MM.1S (cell line): ENCODE results near the gene ZBTB7C.

ENCODE experiments used
- CTCF ChIP-seq: fragments of 300-600 bp; sonication (generic); IDR thresholded peaks from 2 replicates; pipeline ENCODE4 v1.5.1; 2016; ENCODE audit warnings: antibody characterized with exemption, low read length, mixed read lengths
- EZH2 ChIP-seq: fragments of 300-600 bp; sonication (generic); optimal IDR thresholded peaks from 2 replicates; pipeline ENCODE3; 2017; ENCODE audit warnings: low read depth, mild to moderate bottlenecking, antibody characterized with exemption, low read length, mixed read lengths

- no peak for TF ChIP-seq CTCF
- TF ChIP-seq EZH2, result no peak
These were observed 236.8 kb downstream of the ZBTB7C start for GRCh38 chr18:48172226-48173006.
